WTC11 (cell line): Measurements from ENCODE around the gene H6PD. TPM values are rescaled to one million over a fixed set of nuclear protein-coding genes. Genes with fewer than 3 reads are reported as not detected.

Experiments used
- ATAC-seq: fragments of 200-7000 bp; cut with Tn5 transposase; 2 replicates; pipeline ENCODE4 v1.10.0; 2021; ENCODE audit warnings: mild to moderate bottlenecking, moderate library complexity
- CTCF ChIA-PET: fragments of 300-600 bp; sonication (Branson Sonifier 250); formaldehyde crosslinking; loops from one replicate; lab custom pipeline; 2021; ENCODE audit warnings: antibody characterized with exemption; lab: Charles Lee
- POLR2A ChIA-PET: fragments of 350-600 bp; sonication (Branson Sonifier 250); formaldehyde crosslinking; loops from one replicate; lab custom pipeline; 2021; ENCODE audit warnings: antibody characterized with exemption; lab: Charles Lee
- DNase-seq: peaks from one replicate; pipeline ENCODE4 v3.0.0; 2021; ENCODE audit warnings: low spot score
- H3K27ac Mint-ChIP-seq: 2 replicates; pipeline ENCODE4 v1.8.0; 2021; ENCODE audit warnings: mixed read lengths
- H3K27me3 Mint-ChIP-seq: 2 replicates; pipeline ENCODE4 v1.8.0; 2021; ENCODE audit warnings: low read depth, mild to moderate bottlenecking, moderate library complexity, mixed read lengths
- H3K36me3 Mint-ChIP-seq: 2 replicates; pipeline ENCODE4 v1.8.0; 2021; ENCODE audit warnings: mixed read lengths
- H3K4me1 Mint-ChIP-seq: 2 replicates; pipeline ENCODE4 v1.8.0; 2022; ENCODE audit warnings: mixed read lengths
- H3K4me3 Mint-ChIP-seq: 2 replicates; pipeline ENCODE4 v1.8.0; 2021; ENCODE audit warnings: mild to moderate bottlenecking, moderate library complexity, mixed read lengths
- H3K9me3 Mint-ChIP-seq: 2 replicates; pipeline ENCODE4 v1.8.0; 2021; ENCODE audit warnings: mixed read lengths
- ATF1 ChIP-seq: sonication (generic); formaldehyde crosslinking; IDR thresholded peaks from 2 replicates; pipeline ENCODE4 v1.8.1; 2023; ENCODE audit warnings: mild to moderate bottlenecking, moderate library complexity, missing genetic modification reagents
- CBFB ChIP-seq: sonication (generic); formaldehyde crosslinking; IDR thresholded peaks from 2 replicates; pipeline ENCODE4 v1.8.1; 2022; ENCODE audit warnings: mild to moderate bottlenecking, low read depth, missing genetic modification reagents
- FOXP1 ChIP-seq: sonication (generic); formaldehyde crosslinking; IDR thresholded peaks from 2 replicates; pipeline ENCODE4 v1.8.0; 2022; ENCODE audit warnings: missing genetic modification reagents, mild to moderate bottlenecking, moderate library complexity, borderline replicate concordance
- GABPB1 ChIP-seq: sonication (generic); formaldehyde crosslinking; IDR thresholded peaks from 2 replicates; pipeline ENCODE4 v1.8.1; 2023; ENCODE audit warnings: mild to moderate bottlenecking, missing genetic modification reagents
- GTF2I ChIP-seq: fragments of 250-450 bp; sonication (Bioruptor Pico); conservative IDR thresholded peaks from 2 replicates; pipeline ENCODE4 v1.4.0; 2021; ENCODE audit warnings: mild to moderate bottlenecking
- IRF2 ChIP-seq: sonication (generic); formaldehyde crosslinking; IDR thresholded peaks from 2 replicates; pipeline ENCODE4 v1.8.0; 2022; ENCODE audit warnings: low read depth, missing genetic modification reagents, borderline replicate concordance
- JAZF1 ChIP-seq: fragments of 250-450 bp; sonication (Bioruptor Pico); IDR thresholded peaks from 2 replicates; pipeline ENCODE4 v1.9.0; 2021; ENCODE audit warnings: moderate library complexity, mild to moderate bottlenecking, inconsistent platforms
- NFATC4 ChIP-seq: fragments of 250-450 bp; sonication (Bioruptor Pico); IDR thresholded peaks from 2 replicates; pipeline ENCODE4 v1.9.0; 2021; ENCODE audit warnings: mild to moderate bottlenecking
- NR3C1 ChIP-seq: sonication (generic); formaldehyde crosslinking; conservative IDR thresholded peaks from 2 replicates; pipeline ENCODE4 v1.8.1; 2023; ENCODE audit warnings: low read depth, mild to moderate bottlenecking, missing genetic modification reagents
- PRDM15 ChIP-seq: sonication (generic); formaldehyde crosslinking; IDR thresholded peaks from 2 replicates; pipeline ENCODE4 v1.8.0; 2022; ENCODE audit warnings: missing genetic modification reagents
- SMAD3 ChIP-seq: sonication (generic); formaldehyde crosslinking; IDR thresholded peaks from 2 replicates; pipeline ENCODE4 v1.8.0; 2022; ENCODE audit warnings: missing genetic modification reagents, mild to moderate bottlenecking, borderline replicate concordance
- TEAD1 ChIP-seq: sonication (generic); formaldehyde crosslinking; IDR thresholded peaks from 2 replicates; pipeline ENCODE4 v1.8.0; 2022; ENCODE audit warnings: mild to moderate bottlenecking, missing genetic modification reagents
- ZBTB43 ChIP-seq: sonication (generic); formaldehyde crosslinking; IDR thresholded peaks from 2 replicates; pipeline ENCODE4 v1.8.1; 2023; ENCODE audit warnings: mild to moderate bottlenecking, missing genetic modification reagents
- ZMAT4 ChIP-seq: fragments of 250-450 bp; sonication (Bioruptor Pico); IDR thresholded peaks from 2 replicates; pipeline ENCODE4 v1.9.0; 2021; ENCODE audit warnings: mild to moderate bottlenecking
- ZNF232 ChIP-seq: sonication (generic); formaldehyde crosslinking; IDR thresholded peaks from 2 replicates; pipeline ENCODE4 v1.8.0; 2022; ENCODE audit warnings: mild to moderate bottlenecking, missing genetic modification reagents
- ZNF317 ChIP-seq: sonication (generic); formaldehyde crosslinking; IDR thresholded peaks from 2 replicates; pipeline ENCODE4 v1.8.1; 2023; ENCODE audit warnings: low read depth, mild to moderate bottlenecking, moderate library complexity, missing genetic modification reagents, borderline replicate concordance
- ZNF671 ChIP-seq: fragments of 250-450 bp; sonication (Bioruptor Pico); IDR thresholded peaks from 2 replicates; pipeline ENCODE4 v1.8.0; 2021; ENCODE audit warnings: mild to moderate bottlenecking
- ZSCAN18 ChIP-seq: fragments of 250-450 bp; sonication (Bioruptor Pico); IDR thresholded peaks from 2 replicates; pipeline ENCODE4 v2.1.2; 2022; ENCODE audit warnings: mild to moderate bottlenecking, moderate library complexity
- total RNA-seq: library from RNA; stranded (reverse); gene quantifications from 3 replicates; pipeline ENCODE4 v1.2.3, GENCODE V29; 2021

The H6PD gene
- total RNA-seq, 1 experiment from 2014 or later = 7.4 TPM

- ChIA-PET CTCF (interaction anchor here (0.6 to 1.4 kb wide), 3 partner anchors 9 to 23 kb away, joined by 3 to 7 read pairs (median 3); partner anchors contain the start of gene H6PD), POLR2A (interaction anchor here (0.6 kb wide), 1 partner anchor 130 kb away, joined by 3 read pairs; no protein-coding TSS in a partner anchor)
- H3K4me3 Mint-ChIP-seq = no peak overlapping the region
- no peaks in the 10 kb centered on the region for H3K9me3 Mint-ChIP-seq
- ATAC-seq = no peak
- TF ChIP-seq GABPB1 (CRISPR knock-in tag) = peak; percentile 35; the same call in 1 of the 2 replicates
- TF ChIP-seq NFATC4 (CRISPR knock-in tag) = no peak
- TF ChIP-seq ATF1 (CRISPR knock-in tag) = no peak
- H3K27me3 Mint-ChIP-seq = no peaks in the 10 kb centered on the region; the same call in 1 of the 2 replicates
- DNase-seq = no peak
- H3K4me1 Mint-ChIP-seq = peaks cover 10% of the 10 kb centered on the region
- H3K27ac Mint-ChIP-seq = no peak overlapping the region
- no peaks in the 10 kb centered on the region for H3K36me3 Mint-ChIP-seq
Measured at GRCh38 chr1:9211291-9211811, 23.2 kb upstream of the H6PD start.

- no peak for DNase-seq
- H3K27me3 Mint-ChIP-seq = no peaks in the 10 kb centered on the region; the same call in 1 of the 2 replicates
- CTCF ChIA-PET = interaction anchor here (2.3 kb wide), 1 partner anchor 22 kb away, joined by 9 read pairs; the partner anchor contains the start of gene H6PD
Measured at GRCh38 chr1:9212735-9213134, 21.8 kb upstream of the H6PD start.

GRCh38 chr1:9213956-9214355 lies 20.6 kb upstream of the H6PD start:
- POLR2A ChIA-PET = no interaction called here
- peaks cover 2% of the 10 kb centered on the region; the same call in 1 of the 2 replicates for H3K36me3 Mint-ChIP-seq
- H3K27ac Mint-ChIP-seq = no peak overlapping the region
- H3K27me3 Mint-ChIP-seq = no peaks in the 10 kb centered on the region; the same call in 1 of the 2 replicates
- H3K4me3 Mint-ChIP-seq = no peak overlapping the region
- ATAC-seq = no peak
- H3K4me1 Mint-ChIP-seq = peaks cover 10% of the 10 kb centered on the region
- H3K9me3 Mint-ChIP-seq = peaks cover 4% of the 10 kb centered on the region
- CTCF ChIA-PET = interaction anchor here (2.3 kb wide), 1 partner anchor 20 kb away, joined by 9 read pairs; the partner anchor contains the start of gene H6PD
- no peak for DNase-seq
- TF ChIP-seq JAZF1 (CRISPR knock-in tag) = no peak
- TF ChIP-seq ZNF232 (CRISPR knock-in tag) = no peak
- TF ChIP-seq NFATC4 (CRISPR knock-in tag) = no peak
- no peak for TF ChIP-seq ZMAT4 (CRISPR knock-in tag)
- no peak for TF ChIP-seq FOXP1
- no peak for TF ChIP-seq ZNF671 (CRISPR knock-in tag)
- no peak for TF ChIP-seq ZBTB43 (CRISPR knock-in tag)
- TF ChIP-seq IRF2 = no peak
- no peak for TF ChIP-seq NR3C1
- TF ChIP-seq SMAD3 (CRISPR knock-in tag) = no peak
- no peak for TF ChIP-seq CBFB
- no peak for TF ChIP-seq ZSCAN18 (CRISPR knock-in tag)
- TF ChIP-seq PRDM15 (CRISPR knock-in tag) = no peak
- no peak for TF ChIP-seq ZNF317 (CRISPR knock-in tag)
- no peak for TF ChIP-seq TEAD1 (CRISPR knock-in tag)

More at GRCh38 chr1:9212735-9213134, 21.8 kb upstream of the H6PD start:
- no peak overlapping the region for H3K4me3 Mint-ChIP-seq
- no peak for ATAC-seq
- TF ChIP-seq ZSCAN18 (CRISPR knock-in tag) = 0 out of 2 replicates have a peak, but pooled peaks have one; percentile 25
- no peak for TF ChIP-seq CBFB
- peak; percentile 74; the same call in 1 of the 2 replicates for TF ChIP-seq GTF2I (CRISPR knock-in tag)
- TF ChIP-seq, all 79 proteins: peak for 2
- POLR2A ChIA-PET = no interaction called here
- H3K9me3 Mint-ChIP-seq = no peaks in the 10 kb centered on the region
- no peaks in the 10 kb centered on the region for H3K36me3 Mint-ChIP-seq
- peaks cover 10% of the 10 kb centered on the region for H3K4me1 Mint-ChIP-seq
- no peak overlapping the region for H3K27ac Mint-ChIP-seq
